ENCODE measurements around the gene HCAR2. TPM values are rescaled to one million over a fixed set of nuclear protein-coding genes. Genes with fewer than 3 reads are reported as not detected.

HCAR2 gene
- not detected in 2 replicates for total RNA-seq

GRCh38 chr12:122702890-122703611 is at the start of gene HCAR2:
TSS of gene HCAR2 (minus strand) at chr12:122703357. CDS start at chr12:122703283, 74 bp downstream.

GRCh38 chr12:122752464-122753318 is 49.5 kb upstream of the HCAR2 start, which contains the start of gene DENR:
TSS of gene DENR (plus strand) at chr12:122752824. CDS start at chr12:122753702, 878 bp downstream.

GRCh38 chr12:122730215-122731014 is 27.3 kb upstream of the HCAR2 start, which contains the start of gene HCAR1:
TSS of gene HCAR1 (minus strand) at chr12:122730844. CDS start at chr12:122730339, 505 bp downstream.

GRCh38 chr12:122716658-122717057 is 13.5 kb upstream of the HCAR2 start, which contains the start of gene HCAR3:
TSS of gene HCAR3 (minus strand) at chr12:122716811. CDS start at chr12:122716737, 74 bp downstream.

Other genes starting within 250 kb of the HCAR2 start
- gene ZCCHC8, start 202.4 kb downstream of the HCAR2 start, total RNA-seq = 10.6 and 10.7 TPM in 2 replicates
- gene RSRC2, start 176.4 kb downstream of the HCAR2 start, total RNA-seq = 35.4 and 42.9 TPM in 2 replicates
- gene KNTC1, start 176.1 kb downstream of the HCAR2 start, total RNA-seq = 6.0 and 13.4 TPM in 2 replicates
- not detected in 2 replicates for gene HCAR3, start 13.5 kb upstream of the HCAR2 start, total RNA-seq
- gene HCAR1, start 27.5 kb upstream of the HCAR2 start, total RNA-seq = under 0.01 and 0.17 TPM in 2 replicates
- gene DENR, start 49.5 kb upstream of the HCAR2 start, total RNA-seq = 20.2 and 36.1 TPM in 2 replicates
- 0.47 and 1.3 TPM in 2 replicates for gene CCDC62, start 71.2 kb upstream of the HCAR2 start, total RNA-seq
- gene HIP1R, start 132.1 kb upstream of the HCAR2 start, total RNA-seq = 16.2 and 23.8 TPM in 2 replicates
- 7.6 and 8.5 TPM in 2 replicates for gene VPS37B, start 192.8 kb upstream of the HCAR2 start, total RNA-seq